Activated CD8-positive, alpha-beta memory T cell treated with anti-CD3 and anti-CD28 coated beads, Interleukin-2, amount 50 U/mL, for 48 hours (primary cell): Measurements from ENCODE around the gene ZNRF4.
A peak's percentile ranks its signal among the peaks of the same experiment; 100 is the strongest.
"Not testable (repeated sequence)": the region's sequence is repeated elsewhere in the genome, so short reads cannot be mapped to it uniquely, and the experiment has no call there.

Experiments
- DNase-seq: peaks from one replicate; pipeline ENCODE4 v3.0.0-alpha.2; 2020

The ZNRF4 gene, protein sequence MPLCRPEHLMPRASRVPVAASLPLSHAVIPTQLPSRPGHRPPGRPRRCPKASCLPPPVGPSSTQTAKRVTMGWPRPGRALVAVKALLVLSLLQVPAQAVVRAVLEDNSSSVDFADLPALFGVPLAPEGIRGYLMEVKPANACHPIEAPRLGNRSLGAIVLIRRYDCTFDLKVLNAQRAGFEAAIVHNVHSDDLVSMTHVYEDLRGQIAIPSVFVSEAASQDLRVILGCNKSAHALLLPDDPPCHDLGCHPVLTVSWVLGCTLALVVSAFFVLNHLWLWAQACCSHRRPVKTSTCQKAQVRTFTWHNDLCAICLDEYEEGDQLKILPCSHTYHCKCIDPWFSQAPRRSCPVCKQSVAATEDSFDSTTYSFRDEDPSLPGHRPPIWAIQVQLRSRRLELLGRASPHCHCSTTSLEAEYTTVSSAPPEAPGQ

DNA sequence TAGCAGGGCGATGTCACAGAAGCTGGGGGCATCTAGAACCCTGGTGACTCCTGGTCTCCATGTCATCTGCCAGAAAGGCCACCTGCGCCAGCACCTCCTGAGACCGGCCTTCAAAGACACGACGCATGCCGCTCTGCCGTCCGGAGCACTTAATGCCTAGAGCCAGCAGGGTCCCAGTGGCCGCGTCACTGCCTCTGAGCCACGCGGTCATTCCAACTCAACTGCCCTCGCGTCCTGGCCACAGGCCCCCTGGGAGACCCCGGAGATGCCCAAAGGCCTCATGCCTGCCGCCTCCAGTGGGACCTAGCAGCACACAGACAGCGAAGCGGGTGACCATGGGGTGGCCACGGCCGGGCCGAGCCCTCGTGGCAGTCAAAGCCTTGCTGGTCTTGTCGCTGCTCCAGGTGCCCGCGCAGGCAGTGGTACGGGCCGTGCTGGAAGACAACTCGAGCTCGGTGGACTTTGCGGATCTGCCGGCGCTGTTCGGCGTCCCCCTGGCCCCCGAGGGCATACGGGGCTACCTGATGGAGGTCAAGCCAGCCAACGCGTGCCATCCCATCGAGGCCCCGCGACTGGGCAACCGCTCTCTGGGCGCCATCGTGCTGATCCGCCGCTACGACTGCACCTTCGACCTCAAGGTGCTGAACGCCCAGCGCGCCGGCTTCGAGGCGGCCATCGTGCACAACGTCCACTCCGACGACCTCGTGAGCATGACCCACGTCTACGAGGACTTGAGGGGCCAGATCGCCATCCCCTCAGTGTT is at the start of gene ZNRF4:
TSS of gene ZNRF4 (plus strand) at position 51 of the 763 bp plus-strand sequence. CDS start at position 126, 75 bp downstream.
- no peak for DNase-seq

- not testable (repeated sequence) for DNase-seq
Observed at GRCh38 chr19:5406198-5406597, 49.0 kb upstream of the ZNRF4 start.

DNA sequence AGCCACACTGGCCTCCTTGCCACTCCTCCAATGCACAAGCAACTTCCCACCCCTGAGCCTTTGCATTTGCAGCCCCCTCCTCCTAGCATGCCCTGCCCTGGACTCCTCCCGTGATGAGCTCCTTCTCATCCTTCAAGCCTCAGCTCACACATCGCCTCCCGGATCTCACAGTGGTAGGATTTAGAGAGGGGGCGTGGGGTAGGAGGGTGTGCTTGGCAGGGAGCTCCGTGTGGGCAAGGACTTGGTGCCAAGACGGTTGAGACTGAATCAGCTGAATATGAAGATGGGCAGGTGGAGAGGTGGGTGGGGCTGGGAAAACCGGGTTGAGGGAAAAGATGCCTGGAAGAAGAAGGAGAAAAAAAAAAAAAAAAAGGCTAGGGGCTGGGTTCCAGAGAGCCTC is 48.4 kb upstream of the ZNRF4 start:
- DNase-seq, result no peak

DNA sequence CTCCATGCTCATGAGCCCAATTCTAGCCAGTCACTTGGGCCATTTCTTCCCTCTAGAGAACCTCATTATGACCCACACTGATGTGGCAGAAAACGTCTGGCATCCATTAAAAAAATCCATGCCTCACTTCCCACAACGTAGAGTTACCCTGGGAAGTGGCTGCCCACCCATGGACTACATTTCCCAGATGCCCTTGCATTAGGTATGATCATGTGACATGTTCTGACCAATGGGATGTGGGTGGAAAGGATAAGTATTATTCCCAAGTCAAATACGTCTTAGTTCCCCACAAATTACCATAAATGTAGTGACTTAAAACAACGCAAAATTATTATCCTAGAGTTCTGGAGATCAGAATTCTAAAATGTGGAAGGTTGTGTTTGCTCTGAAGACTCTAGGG is 47.9 kb upstream of the ZNRF4 start:
- DNase-seq, result no peak

- no peak for DNase-seq
Observed at GRCh38 chr19:5417495-5418436, 37.5 kb upstream of the ZNRF4 start.

GRCh38 chr19:5418677-5419076 is 36.5 kb upstream of the ZNRF4 start:
- no peak for DNase-seq

- DNase-seq, result no peak
Observed at GRCh38 chr19:5420953-5421352, 34.3 kb upstream of the ZNRF4 start.

DNA sequence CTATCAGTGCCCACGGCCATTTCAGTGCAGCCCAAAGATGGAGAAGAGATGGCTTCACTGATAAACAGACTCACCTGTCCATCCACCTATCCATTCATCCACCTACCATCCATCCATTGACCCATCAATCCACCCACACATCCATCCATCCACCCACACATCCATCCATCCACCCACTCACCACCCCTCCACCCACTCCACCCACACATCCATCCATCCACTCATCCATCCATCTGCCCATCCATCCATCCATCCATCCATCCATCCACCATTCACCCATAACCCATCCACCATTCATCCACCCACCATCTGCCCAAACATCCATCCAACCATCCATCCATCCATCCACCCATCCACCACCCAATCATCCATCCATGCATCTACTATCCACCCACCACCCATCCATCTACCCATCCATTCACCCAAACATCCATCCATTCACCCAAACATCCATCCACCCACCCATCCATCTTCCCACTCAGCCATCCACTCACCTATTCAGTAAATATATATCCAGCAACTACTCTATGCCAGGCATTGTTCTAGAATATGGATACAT is 31.6 kb upstream of the ZNRF4 start:
- no peak for DNase-seq

GRCh38 chr19:5424192-5424973 is 30.8 kb upstream of the ZNRF4 start:
- DNase-seq, result no peak

DNA sequence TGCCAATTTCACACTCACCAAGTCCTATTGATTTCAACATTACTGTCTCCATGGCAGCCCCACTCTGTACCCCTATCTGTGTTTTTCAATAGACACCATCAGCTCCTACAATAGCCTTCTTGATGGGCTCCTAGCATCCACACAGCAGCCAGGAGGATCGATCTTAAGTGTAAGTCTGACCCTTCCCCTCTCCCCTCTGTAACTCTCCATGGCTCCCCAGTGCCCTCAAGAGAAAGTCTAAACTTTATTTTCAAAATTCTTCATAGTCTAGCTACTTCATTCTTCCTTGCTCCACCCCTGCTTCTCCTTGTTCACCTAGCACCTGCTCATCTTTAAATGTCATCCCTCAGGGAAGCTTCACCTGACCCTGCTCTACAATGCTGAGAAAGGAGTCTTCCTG is 30.0 kb upstream of the ZNRF4 start:
- DNase-seq, result no peak

GRCh38 chr19:5430237-5430636 is 25.0 kb upstream of the ZNRF4 start:
- DNase-seq, result no peak

GRCh38 chr19:5432687-5433086 is 22.5 kb upstream of the ZNRF4 start:
- no peak for DNase-seq

GRCh38 chr19:5434351-5434917 is 20.8 kb upstream of the ZNRF4 start:
- no peak for DNase-seq

DNA sequence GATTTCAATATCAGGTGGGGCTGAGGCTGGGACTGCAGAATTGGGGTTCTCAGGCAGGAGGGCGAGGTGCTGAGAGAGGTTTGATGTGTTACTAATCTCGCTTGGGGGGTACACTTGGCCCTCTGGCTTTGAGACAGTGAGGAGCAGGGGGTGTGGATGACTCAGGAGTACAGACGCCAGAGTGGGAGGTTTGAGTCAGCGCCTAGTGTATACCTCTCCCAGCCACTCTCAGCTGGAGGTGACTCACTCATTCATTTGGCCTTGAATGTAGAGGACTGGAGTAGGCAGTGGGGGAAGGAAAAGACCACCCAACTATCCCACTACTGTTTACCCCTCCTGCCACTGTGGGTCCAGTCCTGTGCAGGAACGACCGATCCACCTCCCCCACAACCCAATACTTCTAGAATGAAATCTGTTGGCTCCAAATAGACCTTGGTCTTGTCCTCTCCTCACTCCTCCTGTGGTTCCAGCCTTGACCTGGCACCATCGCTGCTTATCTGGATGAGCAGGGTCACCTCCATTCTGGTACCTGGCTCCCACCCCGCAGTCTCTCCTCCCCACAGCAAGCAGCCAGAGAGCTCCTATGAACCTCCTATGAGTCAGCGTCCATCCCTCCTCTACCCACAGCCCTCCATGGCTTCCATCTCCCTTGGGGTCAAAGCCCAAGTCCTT is 20.1 kb upstream of the ZNRF4 start:
- DNase-seq, result peak; percentile 67

DNA sequence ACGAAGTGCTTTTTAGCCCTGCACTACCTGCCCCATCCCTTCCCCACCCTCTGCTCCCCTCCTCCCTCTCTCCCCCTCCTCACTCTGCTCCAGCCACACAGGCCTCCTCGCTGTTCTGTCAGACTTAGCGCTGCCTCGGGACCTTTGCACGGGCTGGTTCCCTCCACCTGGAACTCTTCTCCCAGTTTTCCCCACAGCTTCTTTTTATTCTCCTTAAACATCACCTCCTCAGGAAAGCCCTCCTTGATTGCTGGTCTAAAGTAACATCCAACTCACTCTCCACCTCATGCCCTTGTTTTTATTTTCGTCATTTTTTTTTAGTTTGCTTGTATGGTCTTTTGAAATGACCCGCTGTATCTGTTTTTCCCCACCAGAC is 19.6 kb upstream of the ZNRF4 start:
- no peak for DNase-seq

DNA sequence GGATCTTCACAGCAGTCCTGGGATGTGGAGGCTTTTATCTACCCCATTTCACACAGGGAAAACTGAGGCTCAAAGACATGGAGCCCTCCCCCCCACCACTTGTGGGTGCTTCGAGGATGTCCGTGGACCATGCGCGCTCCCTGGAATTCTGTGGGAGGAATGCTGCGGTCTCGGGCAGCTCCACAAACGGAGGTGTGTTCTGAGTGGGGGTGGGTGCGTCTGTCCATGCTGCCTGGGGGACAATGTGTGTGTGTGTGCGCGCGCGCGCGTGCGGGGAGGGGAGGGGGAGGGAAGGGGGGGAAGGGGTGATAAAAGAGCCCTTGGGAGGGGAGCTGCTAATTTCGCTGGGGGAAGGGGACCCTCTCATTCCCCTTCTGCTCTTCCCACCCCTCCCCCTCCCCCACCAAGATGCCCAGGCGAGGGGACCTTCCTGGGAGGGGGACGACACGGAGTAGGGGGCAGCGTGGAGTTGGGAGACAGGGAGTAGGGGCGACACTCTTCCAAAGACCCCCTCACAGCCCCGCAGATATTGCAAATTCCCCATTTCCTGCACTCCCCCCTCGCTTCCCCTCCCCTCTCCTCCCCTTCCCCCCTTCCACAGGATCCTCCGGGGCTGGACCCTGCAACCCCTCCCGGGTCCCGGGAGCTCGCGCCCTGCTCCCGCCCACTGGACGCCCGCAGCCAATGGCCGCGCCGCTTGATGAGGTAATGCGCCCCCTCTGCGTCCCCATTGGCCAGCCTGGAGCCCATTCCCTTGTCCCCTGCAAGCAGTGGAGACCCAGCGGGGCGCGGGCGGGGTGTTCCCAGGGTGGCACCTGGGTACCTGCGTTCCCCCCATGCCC is 18.9 kb upstream of the ZNRF4 start:
- no peak for DNase-seq

DNA sequence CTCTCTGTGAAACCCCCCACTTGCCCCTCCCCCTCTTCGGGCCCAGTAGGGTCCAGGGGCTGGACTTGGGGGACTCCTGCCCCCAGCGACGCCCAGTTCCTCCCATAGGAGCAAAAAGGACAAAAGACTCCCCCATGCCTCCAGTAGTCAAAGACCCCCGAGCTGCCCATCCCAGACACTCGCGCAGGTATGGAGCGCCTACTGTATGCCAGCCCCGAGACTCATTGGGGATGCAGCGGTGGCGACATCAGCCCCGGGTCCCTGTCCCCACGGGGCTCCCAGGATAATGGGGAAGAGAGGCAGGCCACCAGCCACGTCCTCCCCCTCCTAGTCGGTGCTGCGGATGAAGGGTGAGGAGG is 18.3 kb upstream of the ZNRF4 start:
- no peak for DNase-seq

DNA sequence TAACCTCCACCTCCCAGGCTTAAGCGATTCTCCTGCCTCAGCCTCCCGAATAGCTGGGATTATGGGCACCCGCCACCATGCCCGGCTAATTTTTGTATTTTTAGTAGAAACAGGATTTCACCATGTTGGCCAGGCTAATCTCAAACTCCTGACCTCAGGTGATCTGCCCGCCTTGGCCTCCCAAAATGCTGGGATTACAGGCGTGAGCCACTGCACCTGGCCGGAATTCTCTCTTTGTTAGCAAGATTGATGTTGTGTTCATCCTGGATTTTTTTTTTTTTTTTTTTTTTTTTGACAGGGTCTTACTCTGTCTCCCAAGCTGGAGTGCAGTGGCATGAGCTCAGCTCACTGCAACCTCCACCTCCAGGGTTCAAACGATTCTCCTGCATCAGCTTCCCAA is 16.5 kb upstream of the ZNRF4 start:
- not testable (repeated sequence) for DNase-seq

GRCh38 chr19:5439452-5439851 is 15.8 kb upstream of the ZNRF4 start:
- DNase-seq, result no peak

DNA sequence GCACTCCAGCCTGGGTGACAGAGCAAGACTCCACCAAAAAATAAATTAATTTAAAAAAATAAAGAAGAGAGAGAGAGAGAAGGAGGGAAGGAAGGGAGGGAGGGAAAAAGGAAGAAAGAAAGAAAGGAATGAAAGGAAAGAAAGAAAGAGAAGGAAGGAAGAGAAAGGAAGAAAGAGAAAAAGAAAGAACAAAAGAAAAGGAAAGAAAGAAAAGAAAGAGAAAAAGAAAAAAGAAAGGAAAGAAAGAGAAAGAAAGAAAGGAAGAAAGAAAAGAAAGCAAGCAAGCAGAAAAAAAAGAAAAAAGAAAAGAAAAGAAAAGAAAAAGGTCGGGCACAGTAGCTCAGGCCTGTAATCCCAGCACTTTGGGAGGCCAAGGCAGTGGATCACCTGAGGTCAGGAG is 14.9 kb upstream of the ZNRF4 start:
- no peak for DNase-seq
